HepG2 (cell line): ENCODE results near the gene GLRX2. TPM values are rescaled to one million over a fixed set of nuclear protein-coding genes. Genes with fewer than 3 reads are reported as not detected.
A peak's percentile ranks its signal among the peaks of the same experiment; 100 is the strongest.

Experiments
- ATAC-seq: fragments of 200-7000 bp; cut with Tn5 transposase; 3 replicates; pipeline ENCODE4 v1.9.1; 2020; ENCODE audit warnings: mild to moderate bottlenecking, moderate library complexity
- BruUV-seq: library from RNA; stranded (reverse); fragments of 400-500 nt; replicated peaks from 2 replicates; lab custom pipeline; 2021; lab: Mats Ljungman, UMichigan
- CTCF ChIA-PET: fragments of 300-600 bp; formaldehyde crosslinking; extraction: SDS; loops from one replicate; lab custom pipeline; 2021; ENCODE audit warnings: low total read pairs, inconsistent platforms, low intra/inter-chr PET ratio; lab: Yijun Ruan, JAX
- POLR2A ChIA-PET: fragments of 350-600 bp; sonication (Branson Sonifier 250); formaldehyde crosslinking; loops from one replicate; lab custom pipeline; 2020; ENCODE audit warnings: antibody characterized with exemption, inconsistent platforms; lab: Yijun Ruan, JAX
- DNase-seq: peaks from one replicate; pipeline ENCODE4 v3.0.0-alpha.2; 2015; ENCODE audit warnings: low spot score
- FAIRE-seq: peaks from 3 replicates; lab custom pipeline; 2011; peaks lifted over from hg19 to GRCh38; lab: Jason Lieb, UNC
- H2AFZ ChIP-seq: one replicate; pipeline ENCODE4 v1.6.1; 2011; ENCODE audit warnings: low read length, inconsistent platforms
- H3K27ac ChIP-seq: fragments of 300-600 bp; 3 replicates; pipeline ENCODE4 v1.8.0; 2011; ENCODE audit warnings: mixed run types, mild to moderate bottlenecking, mixed read lengths, low read length, inconsistent platforms; ENCODE audit not compliant: insufficient read depth; ENCODE audit errors: extremely low read length
- H3K27me3 ChIP-seq, 2 experiments: fragments of 200-600 bp in 1 of 2; 2 replicates in 1 of 2; 3 replicates in 1 of 2; pipeline versions ENCODE4 v1.6.0 to v1.8.0; 2011; ENCODE audit warnings: low read length in 2 of 2, mild to moderate bottlenecking in 2 of 2, moderate library complexity in 2 of 2, inconsistent platforms in 1 of 2; ENCODE audit not compliant: insufficient read depth in 2 of 2, control insufficient read depth in 1 of 2
- H3K36me3 ChIP-seq, 2 experiments: fragments of 200-600 bp in 1 of 2; replicated peaks in 1 of 2; 2 replicates in 1 of 2; 3 replicates in 1 of 2; pipeline versions ENCODE4 v1.5.1 to v1.8.0; 2011; ENCODE audit warnings: low read length in 2 of 2, inconsistent platforms in 1 of 2; ENCODE audit not compliant: insufficient read depth in 2 of 2, control insufficient read depth in 1 of 2
- H3K4me1 ChIP-seq: 2 replicates; pipeline ENCODE4 v1.5.1; 2012; ENCODE audit warnings: low read length, inconsistent platforms; ENCODE audit not compliant: insufficient read depth
- H3K4me2 ChIP-seq: 2 replicates; pipeline ENCODE4 v1.6.0; 2011; ENCODE audit warnings: low read depth, low read length, inconsistent platforms
- H3K4me3 ChIP-seq, 3 experiments: fragments of 200-600 bp in 1 of 3; sonication (generic), shearing (Covaris generic) in 1 of 3; replicated peaks in 1 of 3; 2 replicates each; pipeline ENCODE4 v1.5.1; 2011 to 2016; ENCODE audit warnings: low read length in 3 of 3, inconsistent platforms in 2 of 3, low read depth in 2 of 3, mild to moderate bottlenecking in 2 of 3, control low read depth in 1 of 3, mixed read lengths in 1 of 3; ENCODE audit not compliant: insufficient read depth in 1 of 3
- H3K79me2 ChIP-seq: one replicate; pipeline ENCODE4 v1.6.1; 2011; ENCODE audit warnings: low read length, inconsistent platforms; ENCODE audit not compliant: insufficient read depth
- H3K9ac ChIP-seq: 2 replicates; pipeline ENCODE4 v1.6.0; 2011; ENCODE audit warnings: mild to moderate bottlenecking, low read depth, low read length, inconsistent platforms; ENCODE audit not compliant: insufficient read depth
- H3K9me3 ChIP-seq: 2 replicates; pipeline ENCODE4 v1.5.1; 2012; ENCODE audit warnings: mild to moderate bottlenecking, low read length
- H4K20me1 ChIP-seq: 2 replicates; pipeline ENCODE4 v1.6.0; 2011; ENCODE audit warnings: inconsistent platforms, mild to moderate bottlenecking, low read length, moderate library complexity; ENCODE audit not compliant: insufficient read depth
- CBX1 ChIP-seq: IDR thresholded peaks from one replicate; pipeline ENCODE4 v1.6.1; 2016; ENCODE audit warnings: antibody characterized with exemption, low read depth
- ZNF143 ChIP-seq: sonication (generic); formaldehyde crosslinking; IDR thresholded peaks from 2 replicates; pipeline ENCODE4 v1.4.0; 2020; ENCODE audit warnings: missing genetic modification reagents
- ZNF256 ChIP-seq: sonication (generic); formaldehyde crosslinking; conservative IDR thresholded peaks from 2 replicates; pipeline ENCODE4 v1.4.0; 2020; ENCODE audit warnings: missing genetic modification reagents
- ZNF33B ChIP-seq: sonication (generic); formaldehyde crosslinking; IDR thresholded peaks from 2 replicates; pipeline ENCODE4 v1.5.1; 2020; ENCODE audit warnings: mild to moderate bottlenecking, missing genetic modification reagents
- ZNF383 ChIP-seq: sonication (generic); formaldehyde crosslinking; IDR thresholded peaks from 2 replicates; pipeline ENCODE4 v1.4.0; 2020; ENCODE audit warnings: missing genetic modification reagents, mild to moderate bottlenecking, borderline replicate concordance
- ZNF549 ChIP-seq: sonication (generic); formaldehyde crosslinking; IDR thresholded peaks from 2 replicates; pipeline ENCODE4 v1.5.0; 2020; ENCODE audit warnings: missing genetic modification reagents
- ZSCAN12 ChIP-seq: sonication (generic); formaldehyde crosslinking; IDR thresholded peaks from 2 replicates; pipeline ENCODE4 v1.9.0; 2021; ENCODE audit warnings: mild to moderate bottlenecking, missing genetic modification reagents
- in situ Hi-C: cut with HindIII; loops from 2 replicates; pipeline ENCODE4 v1.10.0; 2017; ENCODE audit warnings: low pct_unique_long_range_greater_than_20kb; ENCODE audit not compliant: extremely low pct_ligation_motif_present
- intact Hi-C: fragments of 100-400 bp; cut with micrococcal nuclease; formaldehyde crosslinking; loops from one replicate; pipeline ENCODE4 v1.10.0; 2022; ENCODE audit not compliant: unreplicated experiment
- polyA plus RNA-seq, 8 experiments: library from polyadenylated mRNA; depleted of rRNA in 3 of 8; stranded (reverse) in 7 of 8; unstranded in 1 of 8; fragments of >200 nt; fragmentation: Illumina TruSeq in 4 of 8; extraction: Trizol in 4 of 8; gene quantifications; 2 replicates each; pipeline versions ENCODE4 v1.2.1 to v1.2.3, GENCODE V29; 2011 to 2016; ENCODE audit warnings: low read depth in 4 of 8, missing spikeins in 1 of 8, mixed read lengths in 1 of 8; ENCODE audit not compliant: insufficient read depth in 1 of 8
- total RNA-seq, 5 experiments: library from RNA; depleted of rRNA; stranded (reverse); fragments of >200 nt; fragmentation: Illumina TruSeq; extraction: Trizol; gene quantifications; 2 replicates each; pipeline ENCODE4 v1.2.3, GENCODE V29; 2016; ENCODE audit warnings: low read depth in 1 of 5

GLRX2 gene
- total and polyA plus RNA-seq, 2 of the 13 experiments (the other 11 are each of a cell fraction or from before 2014, with no cell fraction given): 11.9 to 39.0 TPM

DNA sequence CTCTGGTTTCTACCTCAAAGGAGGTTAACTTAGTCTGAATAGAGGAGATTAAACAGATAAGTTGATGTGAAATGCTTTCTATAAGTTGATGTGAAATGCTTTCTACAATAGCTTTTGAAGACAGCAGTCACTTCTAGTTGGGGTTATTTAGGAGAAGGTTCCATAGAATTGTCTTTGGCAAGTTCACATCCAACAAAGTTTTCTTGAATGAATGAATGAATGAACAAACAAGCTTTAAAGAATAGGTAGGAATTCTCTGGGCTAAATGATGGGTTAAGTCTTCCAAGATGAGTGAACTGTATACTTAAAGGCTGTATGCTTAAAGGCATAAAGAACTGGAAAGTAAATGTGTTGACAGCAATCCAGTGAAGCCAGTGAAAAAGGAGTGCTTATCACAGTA is 18.5 kb upstream of the GLRX2 start:
- TF ChIP-seq ZNF143 (no peak), ZNF383 (CRISPR knock-in tag) (no peak), ZNF549 (no peak), ZNF256 (CRISPR knock-in tag) (no peak), ZNF33B (CRISPR knock-in tag) (no peak), CBX1 (no peak), ZSCAN12 (no peak)
- H3K4me2 ChIP-seq: peak overlapping the region; percentile 71
- peak overlapping the region; percentile 87; the same call in 1 of the 2 replicates for H3K9ac ChIP-seq
- H3K36me3 ChIP-seq: peaks cover 1 to 10% of the 10 kb centered on the region in 2 experiments; a peak in 2 of 5 replicates
- ATAC-seq (no peak), DNase-seq (no peak), FAIRE-seq (no peak)
- H3K4me3 ChIP-seq: peak overlapping the region in 2 of 3 experiments; percentile 85 to 98; a peak in 4 of 6 replicates
- H3K9me3 ChIP-seq: no peaks in the 10 kb centered on the region
- intact Hi-C loops: loop anchor here (5.0 kb wide), 2 partner anchors 316 to 416 kb away; partner anchors contain the start of gene RGS2
- no peak overlapping the region for H3K27ac ChIP-seq
- CTCF ChIA-PET: no interaction called here
- POLR2A ChIA-PET: interaction anchor here (2.7 to 3.5 kb wide), 2 partner anchors 19 to 65 kb away, joined by 18 to 31 read pairs; partner anchors contain the start of genes GLRX2, RO60 and UCHL5
- H3K27me3 ChIP-seq: no peaks in the 10 kb centered on the region; a peak in 2 of 5 replicates
- H4K20me1 ChIP-seq: peaks cover 14% of the 10 kb centered on the region
- H3K79me2 ChIP-seq: peaks cover 59% of the 10 kb centered on the region
- BruUV-seq: no TSS peak
- peaks cover 32% of the 10 kb centered on the region for H3K4me1 ChIP-seq
- H2AFZ ChIP-seq: no peak overlapping the region
- in situ Hi-C loops: loop anchor here (10.0 kb wide), 1 partner anchor 319 kb away; the partner anchor contains the start of gene RGS2
